HG03108 (cell line): ENCODE measurements around the gene RBM23.

Source experiments
- ATAC-seq: cut with Tn5 transposase; IDR thresholded peaks from one replicate; pipeline ENCODE4 v1.9.1; 2021; ENCODE audit warnings: moderate library complexity; ENCODE audit not compliant: unreplicated experiment

The RBM23 gene

DNA sequence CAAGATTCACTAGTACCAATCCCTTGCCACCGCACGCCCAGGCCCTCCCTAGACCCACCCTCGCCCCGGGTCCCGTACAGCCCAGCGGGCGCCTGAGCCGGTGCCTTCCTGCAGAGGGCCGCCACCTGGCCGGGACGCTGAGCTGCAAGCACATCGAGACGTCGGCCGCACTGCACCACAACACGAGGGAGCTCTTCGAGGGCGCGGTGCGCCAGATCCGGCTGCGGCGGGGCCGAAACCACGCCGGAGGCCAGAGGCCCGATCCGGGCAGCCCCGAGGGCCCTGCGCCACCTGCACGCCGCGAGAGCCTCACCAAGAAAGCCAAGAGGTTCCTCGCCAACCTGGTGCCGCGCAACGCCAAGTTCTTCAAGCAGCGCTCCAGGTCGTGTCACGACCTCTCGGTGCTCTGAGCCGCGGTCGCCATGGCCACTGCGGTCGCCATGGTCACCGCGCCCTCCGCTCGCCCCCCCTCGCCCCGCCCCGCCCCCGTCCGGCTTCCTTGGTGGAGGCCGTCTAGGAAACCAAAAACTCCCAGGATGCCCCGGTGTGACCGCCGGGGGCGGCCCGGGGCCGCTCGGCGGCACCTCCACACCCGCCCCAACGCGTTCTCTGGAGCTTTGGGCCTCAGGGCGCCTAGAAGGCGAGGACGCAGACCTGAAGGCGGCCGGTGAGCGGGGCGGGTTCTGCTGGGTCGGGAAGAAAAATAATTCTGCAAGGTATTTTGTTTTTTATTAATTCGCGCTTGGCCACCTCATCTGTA is 32.3 kb downstream of the RBM23 start:
- peak; percentile 45 for ATAC-seq

DNA sequence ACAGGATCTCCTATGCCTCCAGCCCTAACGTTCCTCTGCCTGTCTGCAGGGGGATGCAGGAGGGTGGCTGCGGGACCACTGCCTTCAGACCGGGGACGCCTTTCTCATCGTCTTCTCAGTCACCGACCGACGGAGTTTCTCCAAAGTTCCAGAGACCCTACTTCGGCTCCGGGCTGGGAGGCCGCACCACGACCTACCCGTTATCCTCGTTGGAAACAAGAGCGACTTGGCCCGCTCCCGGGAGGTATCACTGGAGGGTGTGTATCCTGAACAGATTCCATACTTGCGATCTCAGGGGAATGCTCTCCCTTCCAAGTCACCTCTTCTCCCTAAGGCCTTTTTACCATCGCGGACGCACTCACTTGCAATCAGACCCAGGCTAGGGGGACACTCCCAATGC is 33.0 kb downstream of the RBM23 start:
- ATAC-seq, result no peak

GRCh38 chr14:22884738-22885523 is 34.0 kb downstream of the RBM23 start:
- ATAC-seq, result no peak

- no peak for ATAC-seq
Observed at GRCh38 chr14:22884076-22884737, 34.7 kb downstream of the RBM23 start.

DNA sequence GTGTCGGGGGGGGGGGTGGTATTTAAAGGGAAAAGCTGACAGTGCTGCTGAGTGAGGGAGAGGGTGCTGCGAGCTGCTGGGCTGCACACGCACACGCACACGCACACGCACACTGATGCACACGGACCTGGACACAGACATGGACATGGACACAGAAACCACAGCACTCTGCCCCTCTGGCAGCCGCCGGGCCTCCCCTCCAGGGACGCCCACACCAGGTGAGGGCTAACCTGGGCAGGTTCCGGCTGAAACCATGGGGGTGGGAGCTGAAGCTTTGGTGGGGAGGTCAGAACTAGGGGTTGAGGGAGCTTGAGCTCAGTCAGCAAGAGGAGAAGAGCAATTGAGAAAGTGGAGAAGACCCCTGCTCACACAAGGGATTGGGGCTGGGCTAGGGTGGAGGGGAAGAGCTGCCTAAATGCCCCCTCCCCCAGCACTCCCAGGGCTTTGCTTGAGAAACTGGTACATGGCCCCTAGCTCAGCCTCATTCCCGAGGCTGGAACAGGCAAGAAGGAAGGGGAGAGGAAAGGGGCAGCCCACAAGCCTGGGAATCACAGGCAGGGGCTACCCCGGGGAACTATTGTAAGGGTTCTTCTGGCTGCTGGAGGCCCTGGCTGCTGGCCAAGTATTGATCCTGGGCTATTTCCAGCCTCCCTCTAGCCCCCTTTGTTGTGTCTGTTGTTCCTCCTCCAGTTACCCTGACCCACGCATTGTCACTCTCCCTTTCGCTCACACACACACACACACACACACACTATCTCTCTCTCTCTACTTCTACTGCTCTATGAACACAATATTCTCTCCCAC is 35.6 kb downstream of the RBM23 start, which contains the start of gene REM2:
TSS of gene REM2 (plus strand) at position 50 of the 804 bp plus-strand sequence. CDS start at position 116, 66 bp downstream.
- no peak for ATAC-seq

- no peak for ATAC-seq
Observed at GRCh38 chr14:22882529-22883172, 36.3 kb downstream of the RBM23 start.

- no peak for ATAC-seq
Observed at GRCh38 chr14:22882064-22882463, 36.9 kb downstream of the RBM23 start.

DNA sequence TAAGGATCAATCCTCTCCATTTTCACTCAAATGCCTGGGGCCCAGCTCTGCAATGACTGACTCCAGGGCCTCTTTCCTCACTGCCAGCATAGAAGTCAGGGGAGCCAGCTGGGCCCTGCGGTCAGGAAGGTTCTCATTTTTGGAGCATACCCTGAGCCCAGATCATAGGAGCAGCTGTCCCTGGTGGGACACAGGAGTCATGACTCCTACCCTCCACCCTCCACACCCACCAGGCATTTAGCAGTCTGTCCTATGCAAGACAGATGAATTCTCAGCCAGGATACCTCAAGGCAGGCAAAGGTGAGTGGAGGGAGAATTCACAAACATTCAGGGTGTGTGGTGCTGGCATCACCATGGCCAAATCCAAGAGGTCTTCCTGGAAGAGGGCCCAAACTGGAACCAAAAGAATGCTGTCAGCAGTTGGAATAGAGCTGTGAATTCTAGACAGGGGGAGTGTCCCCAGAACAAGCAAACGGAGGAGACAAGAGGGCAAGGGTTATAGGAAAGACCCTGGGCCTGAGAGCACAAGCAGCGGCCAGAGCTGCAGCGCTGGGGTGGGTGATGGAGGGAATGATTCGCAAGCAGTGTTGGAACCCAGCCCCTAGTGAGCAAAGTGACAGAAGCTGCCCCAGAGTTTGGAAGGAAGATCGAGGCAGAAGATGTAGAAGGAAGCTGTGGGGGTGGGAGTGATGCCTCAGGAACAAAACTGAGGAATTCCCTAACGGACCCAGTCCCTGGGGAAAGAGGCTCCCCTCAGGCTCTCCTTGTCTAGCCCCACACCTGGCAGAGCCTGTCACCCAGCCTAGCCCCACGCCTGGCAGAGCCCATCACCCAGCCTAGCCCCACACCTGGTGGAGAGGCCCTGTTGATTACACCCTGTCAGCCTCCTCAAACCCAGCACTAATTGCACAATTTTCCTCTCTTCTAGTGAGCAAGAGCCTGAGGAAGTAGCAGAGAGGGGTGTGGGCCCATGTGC is 40.4 kb downstream of the RBM23 start:
- ATAC-seq, result no peak

DNA sequence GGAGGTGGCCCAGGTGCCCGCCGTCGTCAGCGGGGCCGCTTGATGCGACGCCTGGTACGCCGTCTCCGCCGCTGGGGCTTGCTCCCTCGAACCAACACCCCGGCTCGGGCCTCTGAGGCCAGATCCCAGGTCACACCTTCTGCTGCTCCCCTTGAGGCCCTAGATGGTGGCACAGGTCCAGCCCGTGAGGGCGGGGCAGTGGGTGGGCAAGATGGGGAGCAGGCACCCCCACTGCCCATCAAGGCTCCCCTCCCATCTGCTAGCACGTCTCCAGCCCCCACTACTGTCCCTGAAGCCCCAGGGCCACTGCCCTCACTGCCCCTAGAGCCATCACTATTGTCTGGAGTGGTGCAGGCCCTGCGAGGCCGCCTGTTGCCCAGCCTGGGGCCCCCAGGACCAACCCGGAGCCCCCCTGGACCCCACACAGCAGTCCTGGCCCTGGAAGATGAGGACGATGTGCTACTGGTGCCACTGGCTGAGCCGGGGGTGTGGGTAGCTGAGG is 41.9 kb downstream of the RBM23 start:
- ATAC-seq, result no peak

DNA sequence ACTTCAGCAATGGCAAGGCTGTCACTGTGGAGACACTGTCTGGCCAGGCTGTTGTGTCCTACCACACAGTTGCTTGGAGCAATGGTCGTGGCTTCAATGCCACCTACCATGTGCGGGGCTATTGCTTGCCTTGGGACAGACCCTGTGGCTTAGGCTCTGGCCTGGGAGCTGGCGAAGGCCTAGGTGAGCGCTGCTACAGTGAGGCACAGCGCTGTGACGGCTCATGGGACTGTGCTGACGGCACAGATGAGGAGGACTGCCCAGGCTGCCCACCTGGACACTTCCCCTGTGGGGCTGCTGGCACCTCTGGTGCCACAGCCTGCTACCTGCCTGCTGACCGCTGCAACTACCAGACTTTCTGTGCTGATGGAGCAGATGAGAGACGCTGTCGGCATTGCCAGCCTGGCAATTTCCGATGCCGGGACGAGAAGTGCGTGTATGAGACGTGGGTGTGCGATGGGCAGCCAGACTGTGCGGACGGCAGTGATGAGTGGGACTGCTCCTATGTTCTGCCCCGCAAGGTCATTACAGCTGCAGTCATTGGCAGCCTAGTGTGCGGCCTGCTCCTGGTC is 43.1 kb downstream of the RBM23 start:
- no peak for ATAC-seq

- ATAC-seq, result no peak
Observed at GRCh38 chr14:22875003-22875747, 43.8 kb downstream of the RBM23 start.

DNA sequence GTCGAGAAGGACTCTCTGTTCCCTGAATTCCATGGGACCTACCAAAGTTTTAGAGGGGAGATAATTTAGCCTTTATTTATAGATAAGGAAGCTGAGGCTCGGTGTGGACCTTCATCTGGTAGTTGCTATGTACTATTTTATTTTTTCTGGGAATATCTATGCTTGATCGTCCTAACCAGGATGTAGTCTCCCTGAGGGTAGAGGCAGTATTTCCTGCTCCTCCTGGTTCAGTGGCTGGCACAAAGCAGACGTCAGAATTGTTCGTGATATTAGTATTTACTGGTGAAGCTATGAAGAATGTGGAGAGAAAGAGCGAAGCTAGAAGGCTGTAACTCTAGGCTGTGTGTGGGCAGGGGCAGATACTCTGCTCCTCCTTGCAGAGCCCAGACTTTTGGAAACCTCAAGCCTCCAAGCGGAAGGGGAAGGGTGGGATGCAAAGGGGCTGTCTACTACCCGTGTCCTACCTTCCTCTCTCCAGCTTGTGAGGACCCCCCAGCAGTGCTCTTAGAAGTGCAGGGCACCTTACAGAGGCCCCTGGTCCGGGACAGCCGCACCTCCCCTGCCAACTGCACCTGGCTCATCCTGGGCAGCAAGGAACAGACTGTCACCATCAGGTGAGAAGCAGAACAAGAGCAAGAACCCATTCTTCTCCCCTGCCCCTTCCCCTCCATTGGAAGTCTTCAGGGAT is 46.0 kb downstream of the RBM23 start:
- ATAC-seq, result no peak

- peak; percentile 0 for ATAC-seq
Observed at GRCh38 chr14:22872033-22872832, 46.7 kb downstream of the RBM23 start.

DNA sequence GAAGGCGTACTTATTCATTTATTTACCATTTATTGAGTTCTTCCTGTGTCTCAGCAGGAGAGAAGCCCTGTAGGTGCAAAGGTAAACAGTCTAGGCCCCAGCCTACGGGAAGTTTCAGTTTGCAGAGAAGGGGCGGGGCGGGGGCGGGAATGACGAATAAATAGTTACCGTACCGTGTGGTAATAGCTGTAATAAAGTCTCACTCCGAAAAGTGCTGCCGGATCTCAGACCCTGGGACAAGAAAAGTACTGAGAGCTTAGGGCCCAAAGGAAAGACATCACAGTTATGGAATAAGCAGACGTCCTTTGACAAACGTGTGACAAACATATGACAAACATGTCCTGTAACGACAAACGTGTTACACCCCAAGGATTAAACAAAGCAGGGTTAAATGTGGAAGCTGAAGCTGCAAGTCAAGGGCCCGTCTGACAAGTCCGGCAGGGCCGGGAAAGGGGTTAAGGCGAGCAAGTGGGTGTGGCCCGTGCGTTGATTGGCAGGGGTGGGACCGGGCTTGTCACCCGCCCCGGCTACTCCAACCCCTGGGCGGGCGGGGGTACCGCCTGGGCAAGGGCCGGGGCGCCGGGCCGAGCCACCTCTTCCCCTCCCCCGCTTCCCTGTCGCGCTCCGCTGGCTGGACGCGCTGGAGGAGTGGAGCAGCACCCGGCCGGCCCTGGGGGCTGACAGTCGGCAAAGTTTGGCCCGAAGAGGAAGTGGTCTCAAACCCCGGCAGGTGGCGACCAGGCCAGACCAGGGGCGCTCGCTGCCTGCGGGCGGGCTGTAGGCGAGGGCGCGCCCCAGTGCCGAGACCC is 47.5 kb downstream of the RBM23 start, which contains the start of gene LRP10:
TSS of gene LRP10 (plus strand) at position 517 of the 809 bp plus-strand sequence. CDS start 564 bp downstream, outside the sequence.
- ATAC-seq, result peak; percentile 80

GRCh38 chr14:22870811-22871223 is 48.1 kb downstream of the RBM23 start:
- peak; percentile 39 for ATAC-seq
